HCT116 (cell line): ENCODE results near the gene MYOM1. TPM values are rescaled to one million over a fixed set of nuclear protein-coding genes. Genes with fewer than 3 reads are reported as not detected.

Source experiments
- ATAC-seq: fragments of 200-7000 bp; cut with Tn5 transposase; 2 replicates; pipeline ENCODE4 v1.9.1; 2020; ENCODE audit warnings: mild to moderate bottlenecking, moderate library complexity
- BruUV-seq: library from RNA; stranded (reverse); fragments of 400-500 nt; replicated peaks from 2 replicates; lab custom pipeline; 2021; lab: Mats Ljungman, UMichigan
- CTCF ChIA-PET: fragments of 300-600 bp; sonication (Branson Sonifier 250); formaldehyde crosslinking; loops from one replicate; lab custom pipeline; 2021; ENCODE audit warnings: antibody characterized with exemption; lab: Charles Lee
- POLR2A ChIA-PET: fragments of 300-600, 350-600 bp; sonication (Branson Sonifier 250); formaldehyde crosslinking; loops from one replicate; lab custom pipeline; 2021; ENCODE audit warnings: antibody characterized with exemption; lab: Charles Lee
- RAD21 ChIA-PET, 2 experiments: fragments of 300-600 bp; sonication (Branson Sonifier 250); formaldehyde crosslinking; loops; one replicate each; lab custom pipeline; 2023; ENCODE audit warnings: low total read pairs in 2 of 2; ENCODE audit not compliant: uncharacterized antibody in 2 of 2, unreplicated experiment in 2 of 2, low non-redundant PET in 1 of 2; lab: Charles Lee
- DNase-seq: peaks from one replicate; pipeline ENCODE4 v3.0.0-alpha.2; 2010; ENCODE audit warnings: low read depth, low spot score
- H2AFZ ChIP-seq: fragments of 200-600 bp; shearing (Covaris generic), sonication (generic); 2 replicates; pipeline ENCODE4 v1.6.1; 2017; ENCODE audit warnings: low read depth, mixed run types, mixed read lengths, antibody characterized with exemption, low read length; ENCODE audit not compliant: poor library complexity, severe bottlenecking
- H3K27ac ChIP-seq: 2 replicates; pipeline ENCODE4 v1.5.1; 2012; ENCODE audit warnings: low read depth, low read length
- H3K27me3 ChIP-seq: fragments of 200-600 bp; sonication (generic); 2 replicates; pipeline ENCODE4 v1.6.1; 2016; ENCODE audit warnings: mixed run types, low read length, mixed read lengths; ENCODE audit not compliant: insufficient read depth
- H3K36me3 ChIP-seq, 2 experiments: fragments of 200-500 bp in 1 of 2; fragments of 200-600 bp in 1 of 2; sonication (Bioruptor generic) in 1 of 2; sonication (generic) in 1 of 2; 2 replicates each; pipeline versions ENCODE4 v1.5.1 to v1.6.1; 2014 to 2016; ENCODE audit warnings: low read length in 2 of 2, inconsistent platforms in 1 of 2, mixed read lengths in 1 of 2, mixed run types in 1 of 2; ENCODE audit not compliant: insufficient read depth in 2 of 2, control insufficient read depth in 1 of 2
- H3K4me1 ChIP-seq, 2 experiments: fragments of 200-600 bp in 1 of 2; sonication (generic) in 1 of 2; 2 replicates each; pipeline versions ENCODE4 v1.5.1 to v1.6.1; 2012 to 2017; ENCODE audit warnings: low read length in 2 of 2, inconsistent platforms in 1 of 2, mild to moderate bottlenecking in 1 of 2, mixed read lengths in 1 of 2, mixed run types in 1 of 2, moderate library complexity in 1 of 2; ENCODE audit not compliant: insufficient read depth in 2 of 2, control insufficient read depth in 1 of 2
- H3K4me2 ChIP-seq: fragments of 200-600 bp; sonication (generic); 2 replicates; pipeline ENCODE4 v1.6.1; 2017; ENCODE audit warnings: mixed run types, low read length, mixed read lengths
- H3K4me3 ChIP-seq, 2 experiments: fragments of 200-600 bp in 1 of 2; sonication (generic) in 1 of 2; replicated peaks in 1 of 2; 2 replicates each; pipeline ENCODE4 v1.5.1; 2011 to 2016; ENCODE audit warnings: low read length in 2 of 2, control low read depth in 1 of 2, low read depth in 1 of 2, mild to moderate bottlenecking in 1 of 2, mixed read lengths in 1 of 2, mixed run types in 1 of 2
- H3K79me2 ChIP-seq: fragments of 200-600 bp; sonication (generic); 2 replicates; pipeline ENCODE4 v1.6.1; 2017; ENCODE audit warnings: mild to moderate bottlenecking, mixed run types, low read length, moderate library complexity, mixed read lengths; ENCODE audit not compliant: insufficient read depth
- H3K9ac ChIP-seq: fragments of 200-600 bp; sonication (generic); 2 replicates; pipeline ENCODE4 v1.6.1; 2016; ENCODE audit warnings: low read length, mixed read lengths
- H3K9me2 ChIP-seq: fragments of 200-600 bp; sonication (generic), shearing (Covaris generic); 2 replicates; pipeline ENCODE4 v1.6.1; 2017; ENCODE audit warnings: mixed run types, mild to moderate bottlenecking, moderate library complexity; ENCODE audit not compliant: insufficient read depth
- H3K9me3 ChIP-seq, 2 experiments: fragments of 200-500 bp in 1 of 2; fragments of 200-600 bp in 1 of 2; sonication (Bioruptor generic) in 1 of 2; sonication (generic) in 1 of 2; 2 replicates each; pipeline ENCODE4 v1.6.1; 2014 to 2017; ENCODE audit warnings: low read length in 2 of 2, mixed read lengths in 2 of 2, inconsistent platforms in 1 of 2, low read depth in 1 of 2, mild to moderate bottlenecking in 1 of 2, mixed run types in 1 of 2, moderate library complexity in 1 of 2; ENCODE audit not compliant: control insufficient read depth in 1 of 2, insufficient read depth in 1 of 2
- H4K20me1 ChIP-seq: fragments of 200-600 bp; sonication (generic), shearing (Covaris generic); 2 replicates; pipeline ENCODE4 v1.6.1; 2017; ENCODE audit warnings: mixed run types, mild to moderate bottlenecking, moderate library complexity; ENCODE audit not compliant: insufficient read depth
- CBX3 ChIP-seq: IDR thresholded peaks from 2 replicates; pipeline ENCODE4 v1.6.1; 2012; ENCODE audit warnings: low read depth
- CTCF ChIP-seq, 3 experiments: fragments of 200-600 bp in 1 of 3; sonication (generic) in 1 of 3; IDR thresholded peaks in 2 of 3; conservative IDR thresholded peaks in 1 of 3; 2 replicates each; pipeline ENCODE4 v1.5.1; 2012 to 2017; ENCODE audit warnings: low read depth in 2 of 3, low read length in 2 of 3, antibody characterized with exemption in 1 of 3, borderline replicate concordance in 1 of 3, control low read depth in 1 of 3, mild to moderate bottlenecking in 1 of 3, mixed read lengths in 1 of 3, mixed run types in 1 of 3, moderate library complexity in 1 of 3; ENCODE audit not compliant: insufficient read depth in 1 of 3
- EZH2 ChIP-seq: fragments of 200-600 bp; sonication (generic); IDR thresholded peaks from 2 replicates; pipeline ENCODE4 v1.6.1; 2017; ENCODE audit warnings: antibody characterized with exemption, mixed run types
- FOSL1 ChIP-seq: IDR thresholded peaks from 2 replicates; pipeline ENCODE4 v1.6.1; 2012; ENCODE audit warnings: low read depth
- JUND ChIP-seq: IDR thresholded peaks from 2 replicates; pipeline ENCODE4 v1.6.1; 2012
- RAD21 ChIP-seq: IDR thresholded peaks from 2 replicates; pipeline ENCODE4 v1.6.1; 2012; ENCODE audit warnings: low read depth, mild to moderate bottlenecking
- SIN3A ChIP-seq: IDR thresholded peaks from 2 replicates; pipeline ENCODE4 v1.6.1; 2012; ENCODE audit warnings: low read depth
- SP1 ChIP-seq: IDR thresholded peaks from 2 replicates; pipeline ENCODE4 v1.6.1; 2012; ENCODE audit warnings: low read depth
- SRF ChIP-seq: IDR thresholded peaks from 2 replicates; pipeline ENCODE4 v1.6.1; 2012; ENCODE audit warnings: low read depth
- intact Hi-C: fragments of 100-400 bp; cut with micrococcal nuclease; formaldehyde crosslinking; loops from 2 replicates; pipeline ENCODE4 v1.10.0; 2022
- total RNA-seq: library from RNA; stranded (reverse); gene quantifications from one replicate; pipeline ENCODE4 v1.2.1, GENCODE V29; 2021; ENCODE audit not compliant: unreplicated experiment
- TF ChIP-seq, protein P1 (sequence below): IDR thresholded peaks from 2 replicates; pipeline ENCODE4 v1.6.1; 2011; ENCODE audit warnings: mild to moderate bottlenecking, low read length, moderate library complexity; ENCODE audit not compliant: insufficient replicate concordance; ENCODE audit errors: extremely low read depth
- TF ChIP-seq, protein P2 (sequence below): IDR thresholded peaks from 2 replicates; pipeline ENCODE4 v1.6.1; 2012

Gene MYOM1
- total RNA-seq, 1 experiment from 2014 or later, result 0.52 TPM

DNA sequence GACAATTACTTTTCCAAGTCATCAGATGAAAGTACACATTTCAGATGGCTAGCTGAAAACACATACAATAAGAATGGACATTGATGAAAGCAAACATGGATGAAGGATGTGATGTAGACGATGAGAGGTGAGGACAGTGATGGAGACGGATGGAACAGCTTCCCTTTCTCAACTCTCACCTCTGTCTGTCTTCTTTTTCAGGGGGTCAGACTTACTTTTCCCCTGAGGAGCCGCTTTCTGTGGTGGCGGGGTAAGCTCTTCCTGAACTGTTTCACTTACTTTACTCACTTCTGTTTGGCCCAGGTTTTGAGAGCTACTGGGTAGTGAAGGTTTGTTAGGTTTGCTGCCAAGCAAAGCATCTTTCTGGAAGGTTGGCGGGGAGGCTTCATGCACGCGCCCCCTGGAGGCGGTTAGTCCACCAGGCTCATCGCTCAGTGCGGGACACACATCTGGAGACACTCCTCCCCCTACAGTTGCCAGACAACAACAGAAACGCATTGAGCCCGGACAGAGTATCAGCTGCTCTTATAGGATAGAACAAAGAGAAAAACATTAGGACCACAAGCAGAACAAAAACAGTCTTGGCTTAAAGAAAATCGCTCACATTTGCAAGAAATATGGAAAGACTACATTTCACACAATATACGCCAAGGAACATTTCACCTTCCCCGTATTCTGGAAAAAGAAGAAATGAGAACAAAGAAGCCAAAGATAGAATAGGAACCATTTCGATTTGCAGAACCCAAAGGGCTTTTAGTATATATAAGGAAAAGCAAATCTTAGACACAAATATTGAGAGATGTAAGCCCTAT lies 90.5 kb downstream of the MYOM1 start:
- Histone ChIP-seq H4K20me1 (no peaks in the 10 kb centered on the region), H3K9ac (no peak overlapping the region), H3K4me1 (peaks cover 3 to 5% of the 10 kb centered on the region in 2 experiments; a peak in 1 of 4 replicates), H3K79me2 (no peaks in the 10 kb centered on the region), H3K27ac (no peak overlapping the region), H3K36me3 (no peaks in the 10 kb centered on the region), H3K27me3 (no peaks in the 10 kb centered on the region), H3K9me2 (no peaks in the 10 kb centered on the region), H3K4me2 (peak overlapping the region; percentile 30; the same call in 1 of the 2 replicates), H2AFZ (peak overlapping the region; percentile 40), H3K9me3 (no peaks in the 10 kb centered on the region), H3K4me3 (no peak overlapping the region)
- BruUV-seq, result no TSS peak
- intact Hi-C loops, result loop anchor here (5.0 kb wide), 1 partner anchor 197 kb away; no protein-coding TSS in a partner anchor
- ChIA-PET POLR2A (no interaction called here), CTCF (interaction anchor here (0.6 to 2.2 kb wide), 15 partner anchors 9 to 196 kb away, joined by 3 to 20 read pairs (median 5); no protein-coding TSS in a partner anchor), RAD21 (no interaction called here)
- ATAC-seq, result peak; percentile 100
- peak; percentile 72 for DNase-seq
- TF ChIP-seq, protein P1, sequence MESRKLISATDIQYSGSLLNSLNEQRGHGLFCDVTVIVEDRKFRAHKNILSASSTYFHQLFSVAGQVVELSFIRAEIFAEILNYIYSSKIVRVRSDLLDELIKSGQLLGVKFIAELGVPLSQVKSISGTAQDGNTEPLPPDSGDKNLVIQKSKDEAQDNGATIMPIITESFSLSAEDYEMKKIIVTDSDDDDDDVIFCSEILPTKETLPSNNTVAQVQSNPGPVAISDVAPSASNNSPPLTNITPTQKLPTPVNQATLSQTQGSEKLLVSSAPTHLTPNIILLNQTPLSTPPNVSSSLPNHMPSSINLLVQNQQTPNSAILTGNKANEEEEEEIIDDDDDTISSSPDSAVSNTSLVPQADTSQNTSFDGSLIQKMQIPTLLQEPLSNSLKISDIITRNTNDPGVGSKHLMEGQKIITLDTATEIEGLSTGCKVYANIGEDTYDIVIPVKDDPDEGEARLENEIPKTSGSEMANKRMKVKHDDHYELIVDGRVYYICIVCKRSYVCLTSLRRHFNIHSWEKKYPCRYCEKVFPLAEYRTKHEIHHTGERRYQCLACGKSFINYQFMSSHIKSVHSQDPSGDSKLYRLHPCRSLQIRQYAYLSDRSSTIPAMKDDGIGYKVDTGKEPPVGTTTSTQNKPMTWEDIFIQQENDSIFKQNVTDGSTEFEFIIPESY, result no peak
- TF ChIP-seq JUND (no peak), SIN3A (no peak), SRF (no peak), RAD21 (peak; percentile 65), CTCF (IDR thresholded peaks at IDR 0.05 in 2 of 3, conservative IDR thresholded peaks at IDR 0.05 in 1 of 3; ENCODE audit: borderline replicate concordance in 1 of 3, insufficient read depth in 1 of 3, low read depth in 2 of 3, low read length in 2 of 3) (peak; percentile 89 to 98 (median 96)), FOSL1 (no peak), EZH2 (no peak), SP1 (no peak), CBX3 (no peak)
- TF ChIP-seq, protein P2, sequence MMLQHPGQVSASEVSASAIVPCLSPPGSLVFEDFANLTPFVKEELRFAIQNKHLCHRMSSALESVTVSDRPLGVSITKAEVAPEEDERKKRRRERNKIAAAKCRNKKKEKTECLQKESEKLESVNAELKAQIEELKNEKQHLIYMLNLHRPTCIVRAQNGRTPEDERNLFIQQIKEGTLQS, result no peak
